ENCODE results near the gene CDC42SE2.
"Not testable (repeated sequence)": the region's sequence is repeated elsewhere in the genome, so short reads cannot be mapped to it uniquely, and the experiment has no call there.

Gene CDC42SE2

DNA sequence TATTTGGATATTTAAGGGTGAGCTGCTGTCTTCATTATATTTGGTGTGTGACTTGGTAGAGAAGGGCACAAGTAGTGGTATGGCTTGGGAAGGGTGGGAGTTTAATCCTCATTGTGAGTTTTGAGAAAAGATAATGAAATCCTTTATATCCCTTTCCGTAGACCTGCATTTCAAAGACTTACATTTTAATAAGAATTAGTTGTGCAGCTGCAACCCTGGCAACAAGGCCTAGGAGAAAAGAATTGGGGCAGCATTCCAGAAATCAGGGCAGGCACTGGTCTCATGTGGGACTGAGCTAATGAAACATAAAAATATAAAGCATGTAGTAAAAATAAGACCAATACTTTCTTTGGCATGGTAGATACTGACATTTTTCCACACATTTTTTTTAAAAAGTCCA, 60.5 kb downstream of the CDC42SE2 start:
- DNase-seq: no peak

DNA sequence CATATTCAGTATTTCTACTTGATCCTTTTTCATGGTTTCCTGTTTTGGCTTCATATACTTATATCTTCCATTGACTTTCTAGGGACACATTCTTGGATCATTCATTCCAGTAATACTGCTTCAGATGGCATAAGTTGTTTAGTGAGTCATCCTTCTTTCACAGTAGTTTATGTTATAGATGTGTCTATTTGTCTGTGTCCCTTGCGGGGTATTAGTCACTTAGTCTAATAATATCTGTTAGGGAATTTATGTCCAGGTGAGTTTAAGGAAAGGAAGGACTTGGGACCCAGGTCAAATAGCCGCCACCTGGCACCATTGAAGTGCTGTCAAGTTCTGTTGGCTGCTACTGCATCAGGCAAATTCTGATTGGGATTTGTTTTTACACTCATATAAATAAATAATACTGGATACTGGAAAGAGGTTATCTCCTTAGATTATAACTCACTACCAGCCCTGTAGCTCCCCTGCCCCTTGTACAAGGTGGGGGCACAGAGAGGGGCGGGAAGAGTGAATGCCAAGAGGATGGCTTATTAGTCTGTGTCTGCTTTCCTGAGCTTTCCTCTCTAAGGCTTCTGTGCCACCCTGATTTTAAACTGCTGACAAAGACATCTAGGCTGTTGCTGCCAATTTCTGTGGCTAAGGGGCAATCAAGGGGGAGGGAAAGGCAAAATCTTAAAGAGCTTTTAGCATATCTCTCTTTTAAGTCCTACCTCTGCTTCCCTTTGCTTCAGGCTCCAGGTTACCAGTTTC, 64.9 kb downstream of the CDC42SE2 start:
- DNase-seq: no peak

DNA sequence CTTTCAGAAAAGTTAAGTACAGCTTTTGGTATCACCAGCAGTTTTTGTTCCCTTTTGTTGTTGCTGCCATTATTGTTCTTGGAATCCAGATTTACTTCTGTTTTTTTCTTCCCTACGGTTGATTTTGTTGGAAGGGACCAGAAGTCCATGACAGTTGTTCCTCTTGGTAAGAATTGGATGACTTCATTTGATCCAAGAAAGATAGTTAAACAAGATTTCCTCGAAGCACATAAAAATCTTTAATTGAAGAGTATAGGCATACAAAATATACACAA, 65.4 kb downstream of the CDC42SE2 start:
- no peak for DNase-seq

DNA sequence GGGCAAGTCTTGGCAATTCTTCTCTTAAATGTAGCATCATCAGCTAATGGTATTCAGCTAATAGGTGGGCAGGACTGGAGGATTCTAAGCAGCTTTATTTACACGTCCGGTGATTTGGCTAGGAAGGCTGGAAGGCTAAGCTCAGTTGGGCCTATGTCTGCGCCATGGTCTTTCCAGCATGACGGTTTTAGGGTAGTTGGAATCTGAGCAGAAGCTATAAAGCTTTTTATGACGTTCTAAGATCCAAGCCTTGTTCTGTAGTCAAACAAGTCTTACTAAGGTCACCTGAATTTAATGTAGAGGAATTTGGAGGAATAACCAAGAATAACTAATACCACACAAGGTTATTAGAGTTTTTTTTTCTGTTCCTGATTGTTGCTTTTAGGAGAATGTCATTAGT, 66.2 kb downstream of the CDC42SE2 start:
- no peak for DNase-seq

DNA sequence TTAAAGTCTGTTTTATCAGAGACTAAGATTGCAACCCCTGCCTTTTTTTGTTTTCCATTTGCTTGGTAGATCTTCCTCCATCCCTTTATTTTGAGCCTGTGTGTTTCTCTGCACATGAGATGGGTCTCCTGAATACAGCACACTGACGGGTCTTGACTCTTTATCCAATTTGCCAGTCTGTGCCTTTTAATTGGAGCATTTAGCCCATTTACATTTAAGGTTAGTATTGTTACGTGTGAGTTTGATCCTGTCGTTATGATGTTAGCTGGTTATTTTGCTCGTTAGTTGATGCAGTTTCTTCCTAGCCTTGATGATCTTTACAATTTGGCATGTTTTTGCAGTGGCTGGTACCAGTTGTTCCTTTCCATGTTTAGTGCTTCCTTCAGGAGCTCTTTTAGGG, 71.9 kb downstream of the CDC42SE2 start:
- DNase-seq: not testable (repeated sequence)

DNA sequence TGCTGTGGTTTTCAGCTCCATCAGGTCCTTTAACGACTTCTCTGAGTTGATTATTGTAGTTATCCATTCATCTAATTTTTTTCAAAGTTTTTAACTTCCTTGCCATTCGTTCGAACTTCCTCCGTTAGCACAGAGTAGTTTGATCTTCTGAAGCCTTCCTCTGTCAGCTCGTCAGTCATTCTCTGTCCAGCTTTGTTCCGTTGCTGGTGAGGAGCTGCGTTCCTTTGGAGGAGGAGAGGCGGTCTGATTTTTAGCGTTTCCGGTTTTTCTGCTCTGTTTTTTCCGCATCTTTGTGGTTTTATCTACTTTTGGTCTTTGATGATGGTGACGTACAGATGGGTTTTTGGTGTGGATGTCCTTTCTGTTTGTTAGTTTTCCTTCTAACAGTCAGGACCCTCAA, 72.9 kb downstream of the CDC42SE2 start:
- not testable (repeated sequence) for DNase-seq

DNA sequence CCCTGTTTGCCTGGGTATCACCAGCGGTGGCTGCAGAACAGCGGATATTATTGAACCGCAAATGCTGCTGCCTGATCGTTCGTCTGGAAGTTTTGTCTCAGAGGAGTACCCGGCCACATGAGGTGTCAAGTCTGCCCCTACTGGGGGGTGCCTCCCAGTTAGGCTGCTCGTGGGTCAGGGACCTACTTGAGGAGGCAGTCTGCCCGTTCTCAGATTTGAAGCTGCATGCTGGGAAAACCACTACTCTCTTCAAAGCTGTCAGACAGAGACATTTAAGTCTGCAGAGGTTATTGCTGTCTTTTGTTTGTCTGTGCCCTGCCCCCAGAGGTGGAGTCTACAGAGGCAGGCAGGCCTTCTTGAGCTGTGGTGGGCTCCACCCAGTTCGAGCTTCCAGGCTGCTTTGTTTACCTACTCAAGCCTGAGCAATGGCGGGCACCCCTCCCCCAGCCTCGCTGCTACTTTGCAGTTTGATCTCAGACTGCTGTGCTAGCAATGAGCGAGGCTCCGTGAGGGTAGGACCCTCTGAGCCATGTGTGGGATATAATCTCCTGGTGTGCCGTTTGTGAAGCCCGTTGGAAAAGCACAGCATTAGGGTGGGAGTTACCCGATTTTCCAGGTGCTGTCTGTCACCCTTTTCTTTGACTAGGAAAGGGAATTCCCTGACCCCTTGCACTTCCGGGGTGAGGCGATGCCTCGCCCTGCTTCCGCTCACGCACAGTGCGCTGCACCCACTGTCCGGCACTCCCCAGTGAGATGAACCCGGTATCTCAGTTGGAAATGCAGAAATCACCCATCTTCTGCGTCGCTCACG, 73.6 kb downstream of the CDC42SE2 start:
- DNase-seq: not testable (repeated sequence)

DNA sequence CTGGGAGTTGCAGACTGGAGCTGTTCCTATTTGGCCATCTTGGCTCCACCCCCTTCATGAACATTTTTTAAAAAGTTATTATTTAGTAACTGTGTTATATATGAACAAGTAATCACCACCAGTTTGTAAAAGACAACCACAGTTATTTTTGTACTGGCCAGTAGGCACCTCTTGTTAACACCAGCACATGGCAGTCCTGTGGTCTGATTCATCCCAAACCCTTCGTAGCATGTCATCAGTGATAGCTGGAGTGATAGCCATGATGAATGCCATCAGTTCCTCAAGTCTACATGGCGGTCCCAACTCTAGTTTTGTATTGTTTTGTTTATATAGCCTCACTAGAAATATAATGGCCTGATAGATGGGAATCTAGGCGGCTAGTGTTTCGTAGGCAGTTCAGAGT, 74.2 kb downstream of the CDC42SE2 start:
- DNase-seq: no peak

DNA sequence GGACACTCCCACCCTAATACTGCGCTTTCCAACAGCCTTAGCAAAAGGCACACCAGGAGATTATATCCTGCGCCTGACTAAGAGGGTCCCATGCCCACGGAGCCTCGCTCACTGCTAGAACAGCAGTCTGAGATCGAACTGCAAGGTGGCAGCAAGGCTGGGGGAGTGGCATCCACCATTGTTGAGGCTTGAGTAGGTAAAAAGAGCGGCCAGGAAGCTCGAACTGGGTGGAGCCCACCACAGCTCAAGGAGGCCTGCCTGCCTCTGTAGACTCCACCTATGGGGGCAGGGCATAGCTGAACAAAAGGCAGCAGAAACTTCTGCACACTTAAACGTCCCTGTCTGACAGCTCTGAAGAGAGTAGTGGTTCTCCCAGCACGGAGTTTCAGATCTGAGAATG, 80.4 kb downstream of the CDC42SE2 start:
- not testable (repeated sequence) for DNase-seq

DNA sequence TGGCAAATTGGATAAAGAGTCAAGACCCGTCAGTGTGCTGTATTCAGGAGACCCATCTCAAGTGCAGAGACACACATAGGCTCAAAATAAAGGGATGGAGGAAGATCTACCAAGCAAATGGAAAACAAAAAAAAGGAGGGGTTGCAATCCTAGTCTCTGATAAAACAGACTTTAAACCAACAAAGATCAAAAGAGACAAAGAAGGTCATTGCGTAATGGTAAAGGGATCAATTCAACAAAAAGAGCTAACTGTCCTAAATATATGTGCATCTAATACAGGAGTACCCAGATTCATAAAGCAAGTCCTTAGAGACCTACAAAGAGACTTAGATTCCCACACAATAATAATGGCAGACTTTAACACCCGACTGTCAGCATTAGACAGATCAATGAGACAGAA, 82.4 kb downstream of the CDC42SE2 start:
- DNase-seq: not testable (repeated sequence)

DNA sequence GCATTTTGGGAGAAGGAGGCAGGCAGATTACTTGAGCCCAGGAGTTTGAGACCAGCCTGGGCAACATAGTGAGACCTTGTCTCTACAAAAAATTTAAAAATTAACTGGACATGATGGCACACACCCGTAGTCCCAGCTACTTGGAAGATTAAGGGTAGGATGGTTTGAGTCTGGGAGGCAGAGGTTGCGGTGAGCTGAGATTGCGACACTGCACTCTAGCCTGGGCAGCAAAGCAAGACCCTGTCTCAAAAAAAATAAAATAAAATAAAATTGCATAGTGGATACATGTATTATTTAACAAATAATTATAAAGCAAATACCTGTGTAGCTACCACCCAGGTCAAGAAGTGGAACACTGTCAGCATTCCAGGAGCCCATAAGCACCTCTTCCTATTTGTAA, 90.1 kb downstream of the CDC42SE2 start:
- no peak for DNase-seq

DNA sequence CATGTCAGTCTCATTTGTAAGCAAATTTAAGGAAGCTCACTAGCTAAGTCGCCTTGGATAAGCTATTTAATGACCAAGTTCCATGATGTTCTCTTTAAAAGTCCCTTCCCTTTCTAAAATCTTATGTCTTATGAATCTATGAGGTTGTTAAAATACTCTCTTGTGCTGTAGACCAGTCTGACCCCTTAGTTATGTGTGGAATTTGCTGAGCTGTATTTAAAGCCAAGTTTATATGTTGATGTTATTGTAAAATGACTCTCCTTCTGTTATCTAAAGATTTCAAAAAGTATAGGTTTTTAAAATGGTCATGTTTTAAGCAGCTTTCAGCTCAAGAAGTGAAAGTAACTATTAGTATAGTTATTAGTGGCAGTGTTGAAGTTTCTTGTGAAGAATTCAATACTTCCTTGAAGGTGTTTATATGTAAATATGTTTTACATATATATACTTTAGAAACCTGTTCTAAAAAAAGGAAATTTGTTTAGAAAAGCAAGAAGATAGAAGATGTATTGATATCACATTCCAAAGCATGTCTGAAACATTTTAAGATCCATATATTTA, 92.2 kb downstream of the CDC42SE2 start:
- DNase-seq: no peak

DNA sequence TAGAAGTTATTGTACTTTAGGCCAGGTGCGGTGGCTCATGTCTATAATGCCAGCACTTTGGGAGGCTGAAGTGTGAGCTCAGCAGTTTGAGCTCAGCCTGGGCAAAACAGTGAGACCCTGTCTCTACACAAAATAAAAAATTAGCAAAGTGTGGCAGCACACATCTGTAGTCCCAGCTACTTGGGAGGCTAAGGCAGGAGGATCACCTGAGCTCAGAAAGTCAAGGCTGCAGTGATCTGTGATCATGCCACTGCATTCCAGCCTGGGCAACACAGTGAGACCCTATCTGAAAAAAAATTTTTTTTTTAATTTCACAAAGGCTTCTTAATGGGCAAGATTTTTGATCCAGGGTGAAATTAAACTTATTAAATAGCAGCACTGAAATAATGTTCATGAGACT, 92.8 kb downstream of the CDC42SE2 start:
- DNase-seq: no peak

DNA sequence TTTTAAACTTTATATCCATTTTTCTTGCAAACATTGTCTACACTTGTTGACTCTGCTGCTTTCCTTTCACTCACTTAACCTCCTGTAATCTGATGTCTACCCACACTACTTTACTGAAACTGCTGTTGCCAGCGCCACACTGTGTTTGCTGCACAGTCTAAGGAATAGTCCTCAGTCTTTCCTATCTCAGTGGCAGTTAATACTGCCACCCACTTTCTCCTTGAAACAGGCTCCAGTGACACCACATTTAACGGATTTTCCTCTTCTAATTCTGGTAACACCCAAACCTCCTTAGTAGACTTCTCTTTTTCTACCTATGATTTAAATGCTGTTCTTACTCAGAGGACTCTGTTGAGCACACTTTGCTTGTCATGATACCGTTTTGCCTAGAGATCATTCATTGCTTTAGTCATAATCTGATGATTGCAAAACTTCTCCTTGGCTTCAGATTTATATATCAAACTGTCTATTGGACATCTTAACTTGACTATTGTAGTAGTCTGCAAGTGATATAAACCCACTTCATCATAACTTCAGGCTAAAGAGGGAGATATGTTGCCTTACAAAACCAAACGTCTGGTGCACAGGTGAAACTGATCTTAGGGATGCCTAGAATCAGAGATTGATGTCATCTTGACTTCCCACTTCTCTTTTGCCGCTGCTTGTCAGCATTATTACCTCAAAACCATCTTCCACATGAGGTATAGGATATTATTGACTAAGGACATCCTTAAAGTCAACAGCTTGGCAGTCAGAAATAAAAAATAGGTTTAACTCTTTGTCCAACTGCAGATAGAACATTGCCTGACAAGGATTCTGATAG, 94.1 kb downstream of the CDC42SE2 start:
- no peak for DNase-seq

DNA sequence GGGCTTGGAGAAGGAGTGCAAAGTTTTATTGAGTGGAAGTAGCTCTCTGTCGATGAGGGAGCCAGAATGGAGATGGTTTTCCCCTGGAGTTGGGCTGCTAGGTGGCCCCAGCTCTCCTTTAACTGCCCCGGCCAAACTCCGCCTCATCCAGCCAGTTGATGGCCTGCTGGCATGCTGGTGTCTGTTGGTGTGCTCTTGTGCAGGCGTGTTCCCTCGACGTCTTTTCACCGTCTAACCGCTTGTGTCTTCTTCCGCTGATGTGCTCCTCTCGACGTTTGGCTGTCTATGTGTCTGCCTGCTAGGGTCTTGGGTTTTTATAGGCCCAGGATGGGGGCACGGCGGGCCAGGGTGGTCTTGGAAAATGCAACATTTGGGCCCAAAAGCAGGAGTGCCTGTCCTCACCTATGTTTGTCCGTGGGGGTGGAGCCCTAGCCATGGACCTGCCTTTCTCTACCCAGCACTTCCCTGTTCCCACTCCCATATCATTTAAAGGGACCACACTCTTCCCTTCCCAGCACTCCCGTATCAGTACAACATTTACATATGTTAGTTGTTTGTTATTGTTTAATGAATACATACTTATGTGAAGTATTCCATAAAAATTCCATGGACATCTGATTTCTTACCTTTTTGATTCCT, 97.9 kb downstream of the CDC42SE2 start:
- no peak for DNase-seq

DNA sequence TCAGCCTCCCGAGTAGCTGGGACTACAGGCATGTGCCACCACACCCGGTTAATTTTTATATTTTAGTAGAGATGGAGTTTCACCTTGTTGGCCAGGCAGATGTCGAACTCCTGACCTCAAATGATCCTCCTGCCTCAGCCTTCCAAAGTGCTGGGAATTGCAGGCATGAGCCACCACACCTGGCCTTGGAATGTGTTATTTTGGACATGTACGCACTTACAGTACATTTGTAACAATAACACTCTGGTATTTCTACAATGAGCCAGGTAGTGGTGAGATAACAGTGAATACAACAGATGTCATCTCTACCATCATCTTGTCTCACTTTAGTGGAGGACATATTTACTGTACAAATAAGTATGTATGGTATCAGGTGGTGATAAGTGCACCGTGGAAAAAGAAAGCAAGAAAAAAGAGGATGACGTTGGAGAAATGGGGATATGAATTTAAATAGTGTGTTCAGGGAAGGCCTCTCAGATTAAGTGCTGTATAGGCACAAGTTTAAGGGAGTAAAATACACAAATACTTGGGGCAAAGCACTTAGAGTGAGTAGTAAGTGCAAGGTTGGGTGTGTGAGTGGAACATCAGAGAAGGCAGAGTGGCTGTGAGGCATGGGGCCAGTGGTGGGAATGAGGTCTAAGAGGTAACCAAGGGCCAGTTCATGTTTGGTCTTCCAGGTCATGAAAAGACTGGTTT, 100.1 kb downstream of the CDC42SE2 start:
- DNase-seq: no peak

DNA sequence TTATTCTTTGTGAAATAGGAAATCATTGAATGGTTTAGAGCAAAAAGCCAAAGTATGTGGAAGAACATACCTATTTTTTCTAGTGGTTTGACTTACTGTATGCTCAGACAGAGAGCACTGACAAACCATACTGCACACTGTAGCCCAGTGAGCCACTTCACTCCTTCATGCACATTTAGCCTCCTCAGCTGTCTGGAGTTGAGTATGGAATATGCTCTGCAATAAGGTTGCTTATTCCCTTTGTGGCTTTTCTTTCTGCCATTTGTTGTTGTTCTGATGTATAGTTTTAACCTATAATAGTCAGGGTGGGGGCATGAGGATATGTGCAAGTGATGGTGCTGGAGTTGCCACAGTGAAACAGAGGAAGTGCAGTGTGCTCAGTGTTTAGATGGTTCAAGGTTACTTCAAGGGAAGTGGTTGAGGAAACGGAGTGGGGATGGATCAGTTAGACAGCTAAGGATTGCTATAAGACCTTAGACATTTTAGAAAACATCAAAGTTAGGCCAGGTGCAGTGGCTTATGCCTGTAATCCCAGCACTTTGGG, 100.7 kb downstream of the CDC42SE2 start:
- DNase-seq: no peak

DNA sequence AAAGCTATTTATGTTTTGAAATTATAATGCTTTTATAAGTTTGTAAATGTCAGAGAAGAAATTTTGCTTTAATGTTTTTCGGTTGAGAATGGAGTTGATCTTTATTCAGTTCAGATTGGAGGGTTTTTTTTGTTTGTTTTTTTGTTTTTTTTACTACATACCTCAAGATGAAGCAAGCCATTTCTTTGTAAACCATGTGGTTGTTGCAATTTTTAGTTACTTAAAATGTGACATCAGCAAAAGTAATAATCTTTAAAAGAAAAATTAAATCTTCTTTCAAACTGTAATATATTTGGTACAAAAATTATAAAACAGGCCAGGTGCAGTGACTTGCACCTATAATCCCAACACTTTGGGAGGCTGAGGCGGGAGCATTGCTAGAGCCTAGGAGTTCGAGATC, 102.6 kb downstream of the CDC42SE2 start:
- no peak for DNase-seq

DNA sequence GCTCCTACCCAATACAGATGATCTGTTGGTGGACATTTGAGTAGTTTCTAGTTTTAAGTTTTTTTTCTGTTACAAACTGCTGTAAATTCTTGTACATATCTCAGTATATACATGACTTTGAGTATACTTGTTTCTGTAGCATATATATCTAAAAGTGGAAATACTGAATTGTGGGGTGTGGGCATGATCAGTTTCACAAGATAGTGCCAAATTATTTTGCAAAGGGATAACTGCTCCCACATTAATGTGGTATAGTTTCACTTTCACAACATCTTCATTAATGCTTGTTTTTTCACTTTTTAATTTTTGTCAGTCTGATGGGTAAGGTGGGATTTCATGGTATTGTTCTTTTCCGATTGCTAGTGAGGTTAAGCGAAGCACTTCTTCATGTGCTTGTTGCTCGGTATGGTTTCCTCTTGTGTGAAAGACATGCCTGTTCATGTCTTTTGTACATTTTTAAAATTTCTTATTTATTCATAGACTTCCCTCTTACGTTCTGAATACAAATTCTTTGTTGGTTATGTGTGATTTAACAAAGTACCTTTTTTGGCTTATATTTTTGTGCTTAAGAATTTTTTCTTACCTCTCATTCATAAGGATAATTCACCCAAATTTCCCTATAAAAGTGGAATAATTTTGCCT, 103.5 kb downstream of the CDC42SE2 start:
- no peak for DNase-seq

DNA sequence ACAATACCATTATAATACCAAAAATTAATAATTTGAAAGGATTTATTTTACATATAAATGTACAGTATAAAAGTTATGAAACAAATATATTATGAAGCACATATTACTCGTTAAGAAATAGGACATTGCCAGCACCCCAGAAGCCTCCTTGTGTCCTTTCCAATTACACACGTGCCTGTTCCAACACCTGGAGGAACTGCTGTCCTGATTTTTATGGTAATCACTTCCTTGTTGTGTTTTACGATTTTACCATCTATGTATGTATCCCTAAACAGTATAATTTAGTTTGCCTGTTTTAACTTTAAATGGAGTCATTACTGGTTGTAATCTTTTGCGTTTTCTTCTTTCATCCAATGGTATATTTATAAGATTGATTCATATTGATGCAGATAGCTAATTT, 105.0 kb downstream of the CDC42SE2 start:
- no peak for DNase-seq

DNA sequence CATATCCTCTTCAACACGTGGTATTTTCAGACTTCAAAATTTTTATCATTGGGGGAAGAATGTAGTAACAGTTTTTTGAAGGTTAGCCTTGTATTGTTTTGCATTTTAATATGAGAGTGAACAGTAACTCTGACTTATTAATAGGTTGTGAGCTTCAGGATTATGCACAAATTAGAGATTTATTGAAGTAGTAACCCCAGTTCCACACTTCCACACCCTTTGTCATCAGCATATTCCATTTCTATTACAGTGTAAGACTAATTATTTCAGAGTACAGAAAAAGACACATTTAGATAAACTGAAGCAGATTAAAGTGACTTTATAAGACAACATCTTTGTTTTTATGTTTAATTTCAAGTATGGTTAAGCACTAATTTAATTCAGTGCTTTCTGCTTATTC, 105.7 kb downstream of the CDC42SE2 start:
- no peak for DNase-seq

DNA sequence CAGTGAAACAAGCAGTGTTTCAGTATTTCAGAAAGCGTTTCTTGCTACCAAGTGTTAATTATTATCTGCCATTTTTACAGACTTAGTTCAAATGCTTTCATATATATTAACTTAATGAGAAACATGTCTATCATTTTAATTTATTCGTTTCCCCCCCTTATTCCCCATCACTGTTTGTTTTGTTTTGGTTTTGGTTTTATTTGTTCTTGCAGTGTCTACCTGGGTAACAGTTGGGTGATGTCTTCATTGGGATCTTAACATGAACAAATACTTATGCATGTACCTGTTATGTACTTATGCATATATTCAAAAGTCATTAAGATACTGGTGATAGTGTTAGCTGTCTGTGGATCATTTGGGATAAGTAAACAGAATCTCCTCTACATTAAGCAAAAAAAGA, 108.0 kb downstream of the CDC42SE2 start:
- no peak for DNase-seq
